HPDE6-E6E7 (cell line): ENCODE data around the gene ASIC5.
"Not testable (repeated sequence)": the region's sequence is repeated elsewhere in the genome, so short reads cannot be mapped to it uniquely, and the experiment has no call there.

ENCODE experiments used
- DNase-seq: peaks from one replicate; pipeline ENCODE4 v3.0.0; 2011; ENCODE audit warnings: missing footprints; ENCODE audit errors: extremely low spot score

Gene ASIC5

DNA sequence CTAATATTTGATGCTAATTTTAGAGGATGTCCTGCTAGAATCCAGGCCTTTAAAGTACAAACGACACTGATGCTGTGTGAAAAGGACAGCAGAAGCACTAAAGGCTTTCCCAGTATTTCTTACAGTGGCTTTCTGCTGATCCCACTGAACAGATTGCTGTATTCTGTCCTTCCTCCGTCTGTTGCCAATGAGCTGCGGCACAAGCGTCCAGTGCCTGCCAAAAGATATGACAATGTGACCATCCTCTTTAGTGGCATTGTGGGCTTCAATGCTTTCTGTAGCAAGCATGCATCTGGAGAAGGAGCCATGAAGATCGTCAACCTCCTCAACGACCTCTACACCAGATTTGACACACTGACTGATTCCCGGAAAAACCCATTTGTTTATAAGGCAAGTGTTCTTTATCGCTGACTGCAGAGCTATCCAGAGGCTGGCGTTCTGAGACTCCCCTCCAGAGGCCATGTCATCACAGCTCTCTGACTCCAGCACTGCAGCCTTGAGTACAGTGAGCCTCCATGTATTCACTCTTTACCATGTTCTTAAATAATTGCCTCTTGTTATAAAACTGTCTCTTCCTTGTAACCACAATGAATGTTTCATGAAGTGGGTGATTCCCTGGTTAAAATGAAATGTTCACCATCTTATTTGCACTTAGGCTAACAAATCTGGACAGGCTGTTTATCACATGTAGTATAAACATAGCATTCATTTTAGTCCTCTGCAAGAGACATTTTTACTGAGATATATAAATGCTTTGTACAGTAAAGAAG lies 63.7 kb downstream of the ASIC5 start:
- no peak for DNase-seq

DNA sequence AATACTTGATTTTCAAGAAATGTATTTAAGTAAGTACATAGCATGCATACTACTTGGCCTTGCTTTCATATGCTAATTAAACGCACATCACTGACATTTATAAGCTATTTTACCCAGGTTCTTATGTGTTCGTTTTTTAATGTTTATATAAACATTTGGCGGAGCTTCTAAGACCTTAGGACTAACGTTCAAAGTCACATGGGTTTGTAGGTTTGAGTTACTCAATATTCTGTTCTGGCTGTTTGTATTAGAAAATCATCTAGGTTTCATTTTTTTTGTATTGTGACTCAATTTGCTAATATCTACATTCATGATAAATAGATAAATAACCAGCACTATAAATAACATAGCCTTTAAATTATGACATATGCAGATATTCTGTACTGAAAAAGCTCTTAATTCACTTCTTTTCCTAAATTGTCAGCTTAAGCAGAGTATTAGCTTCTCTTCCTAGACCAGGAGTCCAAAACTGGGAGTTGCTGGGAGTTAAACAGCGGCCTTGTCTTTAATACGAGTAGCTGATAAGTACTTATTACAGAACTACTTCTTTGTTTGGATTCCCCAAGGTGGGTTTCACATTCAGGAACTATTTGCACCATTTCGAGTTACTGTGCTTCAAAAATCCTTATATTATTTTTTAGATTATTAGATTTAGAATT lies 65.3 kb downstream of the ASIC5 start:
- DNase-seq = no peak

DNA sequence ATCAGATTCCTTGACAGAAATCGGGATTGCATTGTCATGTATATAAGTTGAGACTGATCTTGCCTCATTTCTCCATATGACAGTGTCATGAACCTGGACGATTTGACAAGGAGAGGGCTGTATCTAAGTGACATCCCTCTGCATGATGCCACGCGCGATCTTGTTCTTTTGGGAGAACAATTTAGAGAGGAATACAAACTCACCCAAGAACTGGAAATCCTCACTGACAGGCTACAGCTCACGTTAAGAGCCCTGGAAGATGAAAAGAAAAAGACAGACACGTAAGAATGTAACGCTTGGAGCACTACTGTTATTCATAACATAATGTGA lies 66.3 kb downstream of the ASIC5 start:
- no peak for DNase-seq

DNA sequence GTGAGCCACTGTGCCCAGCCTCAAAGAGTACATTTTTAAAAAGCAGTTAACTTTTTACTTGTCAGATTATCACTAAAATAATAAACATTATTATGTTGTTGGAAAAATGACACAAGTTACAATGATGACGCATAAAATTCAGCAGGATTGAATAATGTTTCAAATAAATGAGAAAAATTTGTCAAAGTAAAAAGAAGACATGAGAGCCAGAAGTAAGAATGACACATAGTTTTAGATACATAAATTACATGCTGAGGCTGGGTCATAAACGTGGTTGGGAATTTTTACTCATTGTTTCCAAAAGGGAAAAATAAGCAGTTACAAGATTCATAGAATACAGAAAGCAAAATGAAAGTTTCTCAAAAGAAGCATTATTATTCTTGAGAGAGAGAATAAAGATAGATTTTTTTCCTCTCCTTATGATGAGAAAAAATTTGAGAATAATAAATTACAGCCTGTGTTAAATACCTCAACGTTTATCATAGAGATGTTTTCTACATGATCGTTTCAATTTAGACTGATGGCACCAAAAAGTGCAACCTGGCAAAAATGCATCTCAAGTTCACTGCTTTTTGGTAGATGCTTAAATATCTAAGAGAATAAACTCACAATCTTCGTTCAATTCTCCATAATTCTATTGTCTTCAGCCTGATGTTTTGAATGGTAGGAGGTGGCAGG lies 66.8 kb downstream of the ASIC5 start:
- no peak for DNase-seq

DNA sequence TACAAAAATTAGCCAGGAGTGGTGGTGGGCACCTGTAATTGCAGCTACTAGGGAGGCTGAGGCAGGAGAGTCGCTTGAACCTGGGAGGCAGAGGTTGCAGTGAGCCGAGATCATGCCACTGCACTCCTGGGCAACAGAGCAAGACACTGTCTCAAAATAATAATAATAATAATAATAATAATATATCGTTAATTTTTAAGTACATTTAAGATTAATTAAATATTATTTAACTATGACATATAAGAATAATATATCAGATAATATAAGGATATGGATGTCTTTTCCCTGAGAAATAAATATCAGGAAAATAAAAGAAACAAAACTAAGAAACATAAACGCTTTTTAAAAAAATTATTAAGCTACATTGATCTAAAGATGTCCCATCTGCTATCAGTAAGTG lies 68.5 kb downstream of the ASIC5 start:
- not testable (repeated sequence) for DNase-seq

DNA sequence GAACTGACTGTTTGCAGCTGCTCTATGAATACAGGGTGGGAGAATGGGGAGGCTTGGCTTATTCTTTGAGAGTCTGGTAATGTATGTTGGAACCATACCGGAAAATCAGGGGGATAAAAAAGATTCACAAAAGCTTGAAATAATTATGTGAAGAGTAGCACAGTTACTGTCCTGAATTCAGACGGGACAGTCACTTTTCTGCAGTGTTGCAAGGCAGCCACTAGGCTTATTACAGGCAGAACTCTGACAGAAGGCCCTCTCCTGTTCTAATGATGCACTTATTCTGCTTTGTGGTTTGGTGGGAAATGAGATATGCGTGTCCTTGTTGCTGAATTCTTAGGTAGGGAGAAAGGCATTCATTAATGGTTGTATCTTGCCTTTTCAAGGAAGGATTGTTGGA lies 70.1 kb downstream of the ASIC5 start:
- peak; percentile 15 for DNase-seq

DNA sequence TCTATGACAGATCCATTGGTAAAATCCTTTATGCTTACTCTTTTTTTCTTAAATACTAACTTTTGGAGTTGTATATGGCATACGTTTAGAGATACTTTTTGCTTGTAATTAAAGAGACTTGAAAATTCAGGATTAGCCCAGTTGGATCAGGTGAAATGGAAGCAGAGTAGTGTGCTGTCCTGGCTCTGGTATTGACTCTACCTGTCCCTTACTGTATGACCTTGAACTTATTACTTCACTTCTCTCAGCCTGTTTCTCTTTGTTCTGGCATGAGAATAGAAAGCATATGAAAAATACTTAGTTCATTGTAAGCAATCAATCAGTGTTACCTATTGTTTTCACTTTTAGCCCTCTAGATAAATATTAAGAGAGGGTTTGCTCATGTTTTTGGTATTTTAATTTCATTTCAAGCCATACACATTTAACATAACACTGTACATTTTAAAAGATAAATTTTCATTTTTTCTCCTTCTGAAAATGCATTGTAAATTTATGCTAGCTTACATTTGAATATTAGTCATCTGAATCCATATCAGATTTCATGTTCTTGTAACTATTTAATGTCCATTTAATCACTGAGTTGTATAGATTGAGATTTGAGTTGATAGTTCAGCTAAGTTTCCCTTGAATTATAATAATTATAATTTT lies 71.4 kb downstream of the ASIC5 start:
- DNase-seq = no peak

DNA sequence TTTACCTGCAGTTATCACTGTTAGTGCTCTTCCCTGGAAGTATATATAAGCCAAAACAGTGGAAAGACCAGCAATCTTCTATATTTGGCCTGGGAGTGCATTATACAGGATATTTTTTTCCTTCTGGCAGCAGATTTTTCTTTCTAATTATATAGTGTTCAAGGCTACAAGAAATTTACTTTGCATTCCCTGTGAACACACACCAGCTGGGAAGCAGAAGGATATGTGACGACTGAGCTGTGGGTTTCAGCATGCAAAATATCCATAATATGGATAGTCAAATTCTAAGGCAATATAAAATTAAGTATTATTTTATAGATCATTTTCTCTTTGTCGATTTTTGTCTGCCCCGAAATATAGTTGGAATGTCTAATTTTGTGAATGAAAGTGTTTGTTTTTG lies 76.1 kb downstream of the ASIC5 start:
- DNase-seq = no peak

DNA sequence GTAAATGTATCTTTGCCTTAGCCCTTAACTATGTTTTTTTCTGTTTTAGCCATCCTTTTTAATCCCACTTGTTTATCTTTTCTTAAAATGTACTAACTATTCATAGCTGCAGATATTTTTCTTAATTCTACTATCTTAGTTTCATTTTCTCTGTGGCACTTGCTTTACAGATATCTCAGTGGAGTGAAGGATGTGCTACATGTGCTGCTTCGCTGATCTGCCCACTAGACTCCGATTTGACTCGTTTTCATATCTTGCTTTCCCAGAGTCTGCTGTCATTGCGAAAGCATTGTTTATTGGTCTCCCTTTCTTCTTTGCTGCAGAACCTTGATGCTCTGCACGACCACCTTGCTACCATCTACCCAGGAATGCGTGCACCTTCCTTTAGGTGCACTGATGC lies 76.7 kb downstream of the ASIC5 start:
- no peak for DNase-seq

DNA sequence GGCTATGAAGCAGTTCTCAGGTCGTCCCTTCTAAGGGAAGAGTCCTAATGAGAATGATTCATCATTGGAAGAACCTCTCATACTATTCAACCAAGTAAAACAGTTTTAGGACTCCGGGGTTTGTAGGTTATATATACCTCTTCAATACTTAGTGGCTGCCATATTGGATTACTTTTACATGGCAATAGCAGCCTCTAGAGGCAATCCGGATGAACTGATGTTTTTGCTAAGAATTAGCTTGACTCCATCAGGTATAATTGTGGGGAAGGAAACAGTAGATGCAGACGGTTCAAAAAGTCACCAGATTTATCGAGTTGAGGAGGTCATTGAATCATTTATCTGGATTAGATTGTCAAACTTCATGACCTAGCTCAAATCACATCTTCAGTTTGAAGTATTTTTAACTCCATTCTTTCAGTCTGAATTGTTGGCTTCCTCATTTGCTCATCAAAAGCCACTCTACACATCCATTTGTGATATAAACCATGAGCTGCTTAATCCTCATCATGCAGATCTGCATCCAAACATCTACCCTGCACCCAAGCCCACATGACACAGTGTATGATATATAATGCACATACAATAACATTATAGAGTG lies 78.9 kb downstream of the ASIC5 start:
- DNase-seq = peak; percentile 46

DNA sequence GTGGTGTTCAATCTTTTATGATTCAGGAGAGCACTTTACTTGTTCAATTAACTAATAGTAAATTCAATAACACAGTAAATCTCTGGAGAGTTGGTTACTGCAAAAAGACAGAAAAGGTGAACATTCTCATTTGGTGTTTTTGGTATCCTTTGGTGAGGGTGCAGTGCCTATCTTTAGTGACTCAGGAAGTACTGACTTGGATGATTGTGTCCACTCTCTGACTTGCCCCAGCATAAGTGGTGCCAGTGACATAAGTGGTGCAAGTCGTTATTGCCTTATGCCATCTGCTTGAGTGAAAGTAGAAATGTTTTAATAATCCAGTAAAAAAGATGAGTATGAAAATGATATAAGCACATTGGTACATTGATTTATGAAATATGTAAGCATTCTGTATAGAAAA lies 80.2 kb downstream of the ASIC5 start:
- DNase-seq = no peak

DNA sequence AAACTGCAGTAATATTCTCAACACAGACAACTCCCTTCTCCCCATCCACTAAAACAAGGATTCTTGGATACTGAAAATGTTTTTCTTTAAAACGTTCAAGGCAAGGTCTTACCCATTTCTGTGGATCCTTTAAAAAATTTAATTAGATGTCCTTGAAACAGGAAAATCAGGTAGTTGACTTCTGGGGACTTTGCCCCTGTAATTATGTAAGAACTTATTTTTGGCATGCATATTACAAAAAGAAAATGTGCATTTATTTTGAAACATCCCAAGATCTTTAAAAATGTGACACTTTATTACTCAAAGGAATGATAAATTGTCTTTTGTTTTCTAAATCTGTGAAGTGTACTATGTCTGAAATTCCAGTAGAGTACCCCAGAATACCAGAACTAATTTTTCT lies 81.4 kb downstream of the ASIC5 start:
- no peak for DNase-seq

DNA sequence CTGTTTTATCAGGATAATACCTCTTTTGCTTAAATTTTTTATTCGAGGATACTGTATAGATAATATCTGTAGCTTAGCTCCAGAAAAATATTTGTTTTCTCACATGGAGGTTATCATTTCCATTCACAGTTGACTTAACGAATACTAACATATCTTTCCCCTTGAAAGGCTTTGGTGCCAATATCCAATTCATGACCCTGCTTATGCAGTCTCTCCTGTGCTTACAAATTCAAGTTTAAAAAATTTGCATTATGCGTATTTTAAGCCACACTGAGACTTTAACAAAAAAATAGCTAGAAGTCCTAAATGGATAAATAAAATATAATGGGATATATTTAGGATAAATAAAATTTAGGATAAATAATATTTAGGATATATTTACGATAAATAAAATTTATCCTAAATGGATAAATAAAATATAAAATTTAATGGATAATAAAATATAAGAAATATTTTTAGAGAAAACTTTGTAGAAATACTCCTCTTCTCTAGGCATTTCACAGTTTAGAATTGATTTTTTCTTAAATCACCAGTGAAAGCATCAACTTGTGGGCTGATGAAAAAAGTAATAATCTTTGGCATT lies 84.7 kb downstream of the ASIC5 start:
- no peak for DNase-seq

DNA sequence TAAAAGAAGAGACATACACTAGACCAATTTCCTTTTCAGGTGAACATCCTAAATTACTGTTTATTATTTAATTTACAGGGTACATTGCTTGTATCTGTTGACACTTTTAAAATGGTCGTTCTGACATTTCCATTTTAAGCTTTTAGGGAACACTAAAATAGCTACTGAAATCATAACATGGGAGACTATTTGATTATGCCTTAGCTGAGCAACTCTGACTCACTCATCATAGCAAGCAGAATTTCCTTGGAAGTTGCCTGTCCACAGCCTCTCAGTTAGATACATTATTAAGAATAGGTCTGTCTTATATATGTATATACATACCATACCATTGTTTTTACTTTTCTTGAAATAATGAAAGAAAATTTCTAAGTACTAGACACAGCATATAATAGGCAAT lies 85.3 kb downstream of the ASIC5 start:
- no peak for DNase-seq
